IPS DF 6.9 (cell line): ENCODE data around the gene OR4S2.

Source experiments
- DNase-seq: peaks from one replicate; pipeline ENCODE4 v3.0.0-alpha.2; 2013; ENCODE audit warnings: low read depth, low spot score
- H3K27ac ChIP-seq: one replicate; pipeline ENCODE4 v1.5.1; 2013; ENCODE audit warnings: low read length, control low read depth
- H3K27me3 ChIP-seq: 2 replicates; pipeline ENCODE4 v1.6.1; 2013; ENCODE audit warnings: mild to moderate bottlenecking, low read length; ENCODE audit not compliant: control insufficient read depth, insufficient read depth
- H3K36me3 ChIP-seq: 2 replicates; pipeline ENCODE4 v1.6.1; 2013; ENCODE audit warnings: low read length; ENCODE audit not compliant: control insufficient read depth, insufficient read depth
- H3K4me1 ChIP-seq: 2 replicates; pipeline ENCODE4 v1.6.1; 2013; ENCODE audit warnings: low read length; ENCODE audit not compliant: control insufficient read depth, insufficient read depth
- H3K4me3 ChIP-seq: 2 replicates; pipeline ENCODE4 v1.5.1; 2013; ENCODE audit warnings: mild to moderate bottlenecking, low read length
- H3K9me3 ChIP-seq: 2 replicates; pipeline ENCODE4 v1.6.1; 2013; ENCODE audit warnings: low read length, inconsistent platforms; ENCODE audit not compliant: control insufficient read depth, insufficient read depth
- WGBS: extraction: QIAGEN DNeasy Blood & Tissue Kit; methylation state at CpG from one replicate; pipeline ENCODE4 v1.1.7; 2013; ENCODE audit warnings: mixed read lengths, missing lambda C conversion rate; ENCODE audit not compliant: insufficient read length, insufficient coverage; 5-methylcytosine and 5-hydroxymethylcytosine counted together

Gene OR4S2

DNA sequence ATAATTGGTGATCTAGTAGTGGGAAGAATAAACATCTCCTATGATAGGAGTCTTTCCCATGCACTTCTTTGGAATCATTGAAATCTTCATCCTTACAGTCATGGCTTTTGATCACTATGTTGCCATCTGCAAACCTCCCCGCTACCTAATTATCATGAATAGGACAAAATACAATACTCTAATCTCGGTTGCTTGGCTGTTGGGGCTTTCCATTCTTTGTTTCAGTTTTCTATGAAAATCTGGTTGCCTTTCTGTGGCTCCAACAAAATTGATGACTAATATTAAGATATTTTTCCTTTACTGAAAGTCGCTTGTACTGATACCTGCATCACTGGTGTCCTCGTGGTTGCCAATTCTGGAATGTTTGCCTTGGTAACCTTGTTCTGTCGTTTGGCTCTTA is 25.7 kb downstream of the OR4S2 start:
- Histone ChIP-seq H3K27me3 (no peaks in the 10 kb centered on the region), H3K4me1 (no peaks in the 10 kb centered on the region), H3K4me3 (no peak overlapping the region), H3K36me3 (no peaks in the 10 kb centered on the region), H3K27ac (no peak overlapping the region), H3K9me3 (no peaks in the 10 kb centered on the region; the same call in 1 of the 2 replicates)
- no CpG with 5 or more reads among the region's 5 CpGs for WGBS
- DNase-seq: no peak

DNA sequence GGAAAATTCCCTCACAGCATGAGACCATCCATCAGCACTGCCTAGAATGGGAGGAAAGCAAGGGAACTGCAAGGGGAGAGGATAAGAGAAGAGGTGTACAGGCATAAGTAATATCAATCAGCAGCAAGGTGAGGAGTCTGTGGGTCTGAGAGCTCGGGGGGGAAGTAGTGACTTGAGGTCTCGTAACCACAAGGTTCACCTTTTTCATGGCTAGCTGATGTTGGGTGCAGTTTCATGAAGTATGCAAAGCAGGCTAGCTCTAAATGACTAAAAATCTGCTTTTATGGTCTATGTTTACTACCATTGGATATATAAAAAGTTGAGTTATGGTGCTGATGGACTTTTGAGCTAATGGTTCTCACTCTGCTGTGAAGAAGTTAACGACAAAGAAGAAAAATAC is 49.7 kb downstream of the OR4S2 start:
- DNase-seq: no peak
- Histone ChIP-seq H3K9me3 (peaks cover 10% of the 10 kb centered on the region), H3K27me3 (no peaks in the 10 kb centered on the region), H3K4me1 (no peaks in the 10 kb centered on the region), H3K36me3 (no peaks in the 10 kb centered on the region), H3K4me3 (no peak overlapping the region), H3K27ac (no peak overlapping the region)
- WGBS: no CpG with 5 or more reads among the region's 3 CpGs

DNA sequence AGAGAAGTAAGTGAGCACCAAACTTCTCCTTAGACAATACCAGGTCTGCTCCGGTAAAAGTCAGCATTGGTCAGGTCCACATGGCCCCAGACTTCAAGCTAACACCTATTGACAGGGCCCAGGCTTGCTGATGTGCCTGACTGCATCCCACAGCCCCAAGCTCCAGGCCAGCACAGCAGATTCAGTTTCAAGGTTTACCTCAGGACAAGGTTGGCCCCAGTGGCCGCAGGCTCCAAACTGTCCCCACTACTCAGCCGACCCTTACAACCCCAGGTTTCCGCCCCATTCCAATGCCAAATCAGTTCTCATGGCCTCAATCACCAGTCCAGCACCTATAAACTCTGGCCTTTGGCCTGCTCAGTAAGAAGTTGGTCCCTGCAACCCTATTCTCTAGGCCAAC is 53.3 kb downstream of the OR4S2 start:
- no peak for DNase-seq
- no peaks in the 10 kb centered on the region for H3K36me3 ChIP-seq
- H3K27me3 ChIP-seq: no peaks in the 10 kb centered on the region
- H3K27ac ChIP-seq: no peak overlapping the region
- H3K4me3 ChIP-seq: no peak overlapping the region
- no CpG with 5 or more reads among the region's 4 CpGs for WGBS
- no peaks in the 10 kb centered on the region for H3K4me1 ChIP-seq
- peaks cover 10% of the 10 kb centered on the region for H3K9me3 ChIP-seq
